Measurements from ENCODE around the gene NEDD4L. TPM values are rescaled to one million over a fixed set of nuclear protein-coding genes. Genes with fewer than 3 reads are reported as not detected.

NEDD4L gene
- total RNA-seq, 1 donor from 2014 or later = 93.9 TPM

DNA sequence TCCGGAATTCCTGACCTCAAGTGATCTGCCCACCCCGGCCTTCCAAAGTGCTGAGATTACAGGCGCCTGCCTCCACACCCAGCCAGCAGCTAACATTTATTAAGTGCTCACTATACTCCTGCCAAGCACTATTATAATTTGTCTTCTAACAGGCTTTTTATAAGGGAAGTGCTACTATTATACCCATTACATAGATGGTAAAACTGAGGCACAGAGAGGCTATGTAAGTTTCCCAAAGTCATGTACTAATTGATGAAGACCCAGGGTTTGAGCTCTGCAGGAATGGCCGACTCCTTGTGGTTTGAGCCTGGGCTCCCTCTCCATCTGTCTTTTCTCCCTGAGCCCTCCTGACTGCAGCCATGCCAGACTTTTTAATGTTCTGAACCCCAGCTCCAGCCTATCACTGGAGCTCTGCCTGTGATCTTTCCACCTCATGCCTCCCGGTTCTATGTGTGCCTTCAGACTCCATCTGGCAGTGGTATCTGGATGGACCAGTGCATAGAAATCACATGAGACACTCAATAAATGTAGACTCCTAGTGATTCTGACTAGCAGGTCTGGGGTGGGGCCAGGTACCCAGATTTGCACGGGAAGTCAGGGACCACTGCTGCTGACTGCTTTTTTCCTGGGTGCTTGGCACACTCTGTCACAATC lies 197.1 kb downstream of the NEDD4L start:
- H3K36me3 Mint-ChIP-seq (ENCODE audit: low read depth, unreplicated experiment) = peaks cover 4% of the 10 kb centered on the region
- no peak for FAIRE-seq
- no peaks in the 10 kb centered on the region for H3K9me3 ChIP-seq (ENCODE audit: insufficient read depth, low read depth, low read length)
- H2AFZ ChIP-seq (ENCODE audit: low read depth, low read length) = no peak overlapping the region
- H4K20me1 ChIP-seq (ENCODE audit: insufficient read depth, low read length) = peaks cover 76% of the 10 kb centered on the region
- no peaks in the 10 kb centered on the region for H3K9me3 Mint-ChIP-seq (ENCODE audit: unreplicated experiment)
- DNase-seq (ENCODE audit: low read depth) = no peak
- peak overlapping the region; percentile 5 for H3K27ac Mint-ChIP-seq (ENCODE audit: unreplicated experiment)
- peak overlapping the region; percentile 24 for H3K4me2 ChIP-seq (ENCODE audit: low read length)
- H3K79me2 ChIP-seq (ENCODE audit: insufficient read depth, low read length) = peaks cover 88% of the 10 kb centered on the region
- no peaks in the 10 kb centered on the region for H3K36me3 ChIP-seq (ENCODE audit: insufficient read depth, low read length)
- H3K27me3 ChIP-seq (ENCODE audit: insufficient read depth, low read length) = no peaks in the 10 kb centered on the region
- no peak for TF ChIP-seq EZH2 (IDR thresholded peaks at IDR 0.05; ENCODE audit: insufficient read depth, low read length)
- TF ChIP-seq, protein P1, sequence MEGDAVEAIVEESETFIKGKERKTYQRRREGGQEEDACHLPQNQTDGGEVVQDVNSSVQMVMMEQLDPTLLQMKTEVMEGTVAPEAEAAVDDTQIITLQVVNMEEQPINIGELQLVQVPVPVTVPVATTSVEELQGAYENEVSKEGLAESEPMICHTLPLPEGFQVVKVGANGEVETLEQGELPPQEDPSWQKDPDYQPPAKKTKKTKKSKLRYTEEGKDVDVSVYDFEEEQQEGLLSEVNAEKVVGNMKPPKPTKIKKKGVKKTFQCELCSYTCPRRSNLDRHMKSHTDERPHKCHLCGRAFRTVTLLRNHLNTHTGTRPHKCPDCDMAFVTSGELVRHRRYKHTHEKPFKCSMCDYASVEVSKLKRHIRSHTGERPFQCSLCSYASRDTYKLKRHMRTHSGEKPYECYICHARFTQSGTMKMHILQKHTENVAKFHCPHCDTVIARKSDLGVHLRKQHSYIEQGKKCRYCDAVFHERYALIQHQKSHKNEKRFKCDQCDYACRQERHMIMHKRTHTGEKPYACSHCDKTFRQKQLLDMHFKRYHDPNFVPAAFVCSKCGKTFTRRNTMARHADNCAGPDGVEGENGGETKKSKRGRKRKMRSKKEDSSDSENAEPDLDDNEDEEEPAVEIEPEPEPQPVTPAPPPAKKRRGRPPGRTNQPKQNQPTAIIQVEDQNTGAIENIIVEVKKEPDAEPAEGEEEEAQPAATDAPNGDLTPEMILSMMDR (IDR thresholded peaks at IDR 0.05; ENCODE audit: insufficient read depth, low read depth, low read length) = no peak
- peaks cover 26% of the 10 kb centered on the region for H3K4me1 ChIP-seq (ENCODE audit: insufficient read depth, low read length)
- H3K4me3 ChIP-seq (ENCODE audit: insufficient read depth, low read depth, low read length) = no peak overlapping the region
- no peak overlapping the region for H3K9ac ChIP-seq (ENCODE audit: low read length)
- no peak overlapping the region for H3K4me3 Mint-ChIP-seq (ENCODE audit: unreplicated experiment)
- no peaks in the 10 kb centered on the region for H3K27me3 Mint-ChIP-seq (ENCODE audit: low read depth, unreplicated experiment)
- H3K27ac ChIP-seq (ENCODE audit: low read depth, low read length) = peak overlapping the region; percentile 1
- H3K4me1 Mint-ChIP-seq (ENCODE audit: low read depth, unreplicated experiment) = peaks cover 16% of the 10 kb centered on the region

DNA sequence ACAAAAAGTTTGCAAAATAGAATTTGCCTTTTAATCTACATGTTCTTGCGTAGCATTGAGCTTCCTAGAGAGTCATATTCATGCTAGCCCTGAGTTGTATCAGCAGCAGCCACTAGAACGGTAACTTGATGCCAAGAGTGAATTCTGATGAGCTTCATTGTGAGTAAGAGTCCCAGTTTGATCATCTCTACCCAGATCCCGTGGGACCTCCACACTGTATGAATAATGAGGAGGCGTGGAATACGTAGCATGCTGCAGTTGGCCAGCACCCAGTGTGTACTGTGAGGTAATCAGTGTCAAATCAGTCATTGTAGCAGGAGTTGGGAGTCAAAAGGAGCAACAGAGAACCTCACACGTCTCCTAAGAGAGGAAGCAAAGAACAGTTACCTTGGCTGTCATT lies 197.9 kb downstream of the NEDD4L start:
- peaks cover 84% of the 10 kb centered on the region for H3K79me2 ChIP-seq (ENCODE audit: insufficient read depth, low read length)
- H3K27ac Mint-ChIP-seq (ENCODE audit: unreplicated experiment) = peak overlapping the region; percentile 54
- peak overlapping the region; percentile 24 for H3K4me2 ChIP-seq (ENCODE audit: low read length)
- H3K36me3 Mint-ChIP-seq (ENCODE audit: low read depth, unreplicated experiment) = peaks cover 4% of the 10 kb centered on the region
- H3K4me3 Mint-ChIP-seq (ENCODE audit: unreplicated experiment) = no peak overlapping the region
- H2AFZ ChIP-seq (ENCODE audit: low read depth, low read length) = no peak overlapping the region
- DNase-seq (ENCODE audit: low read depth) (peak; percentile 93), FAIRE-seq (peak; percentile 85)
- no peaks in the 10 kb centered on the region for H3K36me3 ChIP-seq (ENCODE audit: insufficient read depth, low read length)
- peak overlapping the region; percentile 1 for H3K27ac ChIP-seq (ENCODE audit: low read depth, low read length)
- H3K9ac ChIP-seq (ENCODE audit: low read length) = no peak overlapping the region
- peaks cover 10% of the 10 kb centered on the region for H3K4me1 Mint-ChIP-seq (ENCODE audit: low read depth, unreplicated experiment)
- no peaks in the 10 kb centered on the region for H3K27me3 Mint-ChIP-seq (ENCODE audit: low read depth, unreplicated experiment)
- peaks cover 73% of the 10 kb centered on the region for H4K20me1 ChIP-seq (ENCODE audit: insufficient read depth, low read length)
- no peak overlapping the region for H3K4me3 ChIP-seq (ENCODE audit: insufficient read depth, low read depth, low read length)
- H3K4me1 ChIP-seq (ENCODE audit: insufficient read depth, low read length) = peaks cover 22% of the 10 kb centered on the region
- no peaks in the 10 kb centered on the region for H3K27me3 ChIP-seq (ENCODE audit: insufficient read depth, low read length)
- no peak for TF ChIP-seq EZH2 (IDR thresholded peaks at IDR 0.05; ENCODE audit: insufficient read depth, low read length)
- TF ChIP-seq, protein P1 (IDR thresholded peaks at IDR 0.05; ENCODE audit: insufficient read depth, low read depth, low read length) = no peak
- no peaks in the 10 kb centered on the region for H3K9me3 Mint-ChIP-seq (ENCODE audit: unreplicated experiment)
- H3K9me3 ChIP-seq (ENCODE audit: insufficient read depth, low read depth, low read length) = no peaks in the 10 kb centered on the region

DNA sequence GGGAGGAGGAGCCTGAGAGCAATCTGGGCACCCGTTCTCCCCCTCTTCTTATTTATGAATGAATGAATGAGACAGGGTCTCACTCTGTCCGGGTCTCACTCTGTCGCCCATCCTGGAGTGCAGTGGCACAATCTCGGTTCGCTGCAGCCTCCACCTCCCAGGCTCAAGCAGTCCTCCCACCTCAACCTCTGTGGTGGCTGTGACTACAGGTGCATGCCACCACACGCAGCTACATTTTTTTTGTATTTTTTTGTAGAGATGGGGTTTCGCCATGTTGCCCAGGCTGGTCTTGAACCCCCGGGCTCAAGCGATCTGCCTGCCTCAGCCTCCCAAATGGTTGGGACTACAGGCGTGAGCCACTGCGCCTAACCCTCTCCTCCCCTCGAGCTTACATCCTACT lies 198.4 kb downstream of the NEDD4L start:
- Mint-ChIP-seq H3K27me3 (ENCODE audit: low read depth, unreplicated experiment) (no peaks in the 10 kb centered on the region), H3K4me3 (ENCODE audit: unreplicated experiment) (no peak overlapping the region), H3K36me3 (ENCODE audit: low read depth, unreplicated experiment) (peaks cover 4% of the 10 kb centered on the region), H3K4me1 (ENCODE audit: low read depth, unreplicated experiment) (peaks cover 11% of the 10 kb centered on the region), H3K9me3 (ENCODE audit: unreplicated experiment) (no peaks in the 10 kb centered on the region), H3K27ac (ENCODE audit: unreplicated experiment) (no peak overlapping the region)
- FAIRE-seq = no peak
- Histone ChIP-seq H3K9ac (ENCODE audit: low read length) (no peak overlapping the region), H3K4me3 (ENCODE audit: insufficient read depth, low read depth, low read length) (no peak overlapping the region), H3K36me3 (ENCODE audit: insufficient read depth, low read length) (no peaks in the 10 kb centered on the region), H2AFZ (ENCODE audit: low read depth, low read length) (no peak overlapping the region), H3K4me1 (ENCODE audit: insufficient read depth, low read length) (peaks cover 28% of the 10 kb centered on the region), H3K27ac (ENCODE audit: low read depth, low read length) (no peak overlapping the region), H3K9me3 (ENCODE audit: insufficient read depth, low read depth, low read length) (no peaks in the 10 kb centered on the region), H3K4me2 (ENCODE audit: low read length) (peak overlapping the region; percentile 24), H4K20me1 (ENCODE audit: insufficient read depth, low read length) (peaks cover 74% of the 10 kb centered on the region), H3K79me2 (ENCODE audit: insufficient read depth, low read length) (peaks cover 84% of the 10 kb centered on the region), H3K27me3 (ENCODE audit: insufficient read depth, low read length) (no peaks in the 10 kb centered on the region)
- TF ChIP-seq EZH2 (IDR thresholded peaks at IDR 0.05; ENCODE audit: insufficient read depth, low read length) = no peak
- TF ChIP-seq, protein P1 (IDR thresholded peaks at IDR 0.05; ENCODE audit: insufficient read depth, low read depth, low read length) = no peak
- DNase-seq (ENCODE audit: low read depth) = no peak
